ENCODE data around the gene SLC5A7. TPM values are rescaled to one million over a fixed set of nuclear protein-coding genes. Genes with fewer than 3 reads are reported as not detected.
A peak's percentile ranks its signal among the peaks of the same experiment; 100 is the strongest.

Gene SLC5A7
- not detected for polyA plus RNA-seq (2013, experiment 1 of 4)
- polyA plus RNA-seq (2013, experiment 2 of 4): 0.05 TPM
- polyA plus RNA-seq (2013, experiment 3 of 4): 0.32 TPM
- polyA plus RNA-seq (2013, experiment 4 of 4): 0.36 TPM

- Histone ChIP-seq H3K36me3 (ENCODE audit: control insufficient read depth, insufficient read depth, low read length) (no peaks in the 10 kb centered on the region), H3K27me3 (ENCODE audit: control insufficient read depth, insufficient read depth, low read length, poor library complexity, severe bottlenecking) (peaks cover 26% of the 10 kb centered on the region), H3K4me1 (ENCODE audit: control insufficient read depth, insufficient read depth, low read length) (no peaks in the 10 kb centered on the region), H3K27ac (ENCODE audit: insufficient read depth, low read depth, low read length, poor library complexity, severe bottlenecking) (no peak within 1 kb of the TSS), H3K9me3 (ENCODE audit: control insufficient read depth, low read length) (no peaks in the 10 kb centered on the region), H3K4me3 (ENCODE audit: insufficient read depth, low read depth, low read length) (peak within 1 kb of the TSS; percentile 50)
- 1 to 2% methylated on average over 73 of the region's 75 CpGs for WGBS, 2 experiments
These were observed at the start of gene SLC5A7 for GRCh38 chr2:107986278-107987217. Gene SLC5A7 (plus strand): TSS chr2:107986524. CDS start chr2:107988156, 1,632 bp downstream.

- Histone ChIP-seq H3K4me3 (ENCODE audit: insufficient read depth, low read depth, low read length) (no peak overlapping the region), H3K27me3 (ENCODE audit: control insufficient read depth, insufficient read depth, low read length, poor library complexity, severe bottlenecking) (no peaks in the 10 kb centered on the region), H3K4me1 (ENCODE audit: control insufficient read depth, insufficient read depth, low read length) (no peaks in the 10 kb centered on the region), H3K27ac (ENCODE audit: insufficient read depth, low read depth, low read length, poor library complexity, severe bottlenecking) (no peak overlapping the region), H3K36me3 (ENCODE audit: control insufficient read depth, insufficient read depth, low read length) (no peaks in the 10 kb centered on the region), H3K9me3 (ENCODE audit: control insufficient read depth, low read length) (no peaks in the 10 kb centered on the region)
- 85 to 88% methylated on average over 4 of the region's 4 CpGs for WGBS, 2 experiments
These were observed 24.9 kb upstream of the SLC5A7 start for GRCh38 chr2:107961395-107961794.

- no peaks in the 10 kb centered on the region for H3K27me3 ChIP-seq (ENCODE audit: control insufficient read depth, insufficient read depth, low read length, poor library complexity, severe bottlenecking)
- no peak overlapping the region for H3K27ac ChIP-seq (ENCODE audit: insufficient read depth, low read depth, low read length, poor library complexity, severe bottlenecking)
- H3K36me3 ChIP-seq (ENCODE audit: control insufficient read depth, insufficient read depth, low read length): no peaks in the 10 kb centered on the region
- 83 to 100% methylated on average over 1 of the region's 1 CpG for WGBS, 2 experiments
- no peak overlapping the region for H3K4me3 ChIP-seq (ENCODE audit: insufficient read depth, low read depth, low read length)
- H3K9me3 ChIP-seq (ENCODE audit: control insufficient read depth, low read length): no peaks in the 10 kb centered on the region
- H3K4me1 ChIP-seq (ENCODE audit: control insufficient read depth, insufficient read depth, low read length): no peaks in the 10 kb centered on the region
These were observed 22.1 kb upstream of the SLC5A7 start for GRCh38 chr2:107964185-107964584.

DNA sequence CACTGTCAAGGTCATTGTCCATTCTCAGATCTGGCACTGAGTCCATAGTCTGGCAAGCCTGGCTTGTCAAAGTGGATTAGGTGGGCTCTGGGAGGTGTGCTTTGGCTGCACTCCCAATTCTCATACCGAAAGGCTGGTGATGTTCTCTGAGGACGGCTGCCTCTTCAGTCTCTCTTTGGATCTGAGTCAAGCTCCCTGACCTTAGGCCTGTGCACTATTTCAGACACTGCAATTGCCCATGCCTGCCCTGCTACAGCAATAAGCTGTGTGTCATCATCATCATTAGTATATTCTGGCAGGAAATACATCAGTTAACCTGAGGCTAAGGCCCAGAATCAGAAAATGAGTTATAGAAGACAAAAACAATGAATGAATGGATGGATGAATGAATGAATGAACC lies 1.6 kb upstream of the SLC5A7 start:
- Histone ChIP-seq H3K27ac (ENCODE audit: insufficient read depth, low read depth, low read length, poor library complexity, severe bottlenecking) (no peak overlapping the region), H3K9me3 (ENCODE audit: control insufficient read depth, low read length) (no peaks in the 10 kb centered on the region), H3K4me1 (ENCODE audit: control insufficient read depth, insufficient read depth, low read length) (no peaks in the 10 kb centered on the region), H3K4me3 (ENCODE audit: insufficient read depth, low read depth, low read length) (no peak overlapping the region), H3K27me3 (ENCODE audit: control insufficient read depth, insufficient read depth, low read length, poor library complexity, severe bottlenecking) (peaks cover 26% of the 10 kb centered on the region), H3K36me3 (ENCODE audit: control insufficient read depth, insufficient read depth, low read length) (no peaks in the 10 kb centered on the region)
- 92 to 94% methylated on average over 2 of the region's 2 CpGs for WGBS, 2 experiments

GRCh38 chr2:107988108-107988507 lies 1.8 kb downstream of the SLC5A7 start:
- Histone ChIP-seq H3K4me3 (ENCODE audit: insufficient read depth, low read depth, low read length) (no peak overlapping the region), H3K9me3 (ENCODE audit: control insufficient read depth, low read length) (no peaks in the 10 kb centered on the region), H3K36me3 (ENCODE audit: control insufficient read depth, insufficient read depth, low read length) (no peaks in the 10 kb centered on the region), H3K4me1 (ENCODE audit: control insufficient read depth, insufficient read depth, low read length) (no peaks in the 10 kb centered on the region), H3K27ac (ENCODE audit: insufficient read depth, low read depth, low read length, poor library complexity, severe bottlenecking) (no peak overlapping the region), H3K27me3 (ENCODE audit: control insufficient read depth, insufficient read depth, low read length, poor library complexity, severe bottlenecking) (peaks cover 26% of the 10 kb centered on the region)
- 94 to 97% methylated on average over 9 of the region's 10 CpGs for WGBS, 2 experiments

GRCh38 chr2:107989445-107989844 lies 3.1 kb downstream of the SLC5A7 start:
- H3K27ac ChIP-seq (ENCODE audit: insufficient read depth, low read depth, low read length, poor library complexity, severe bottlenecking): no peak overlapping the region
- H3K9me3 ChIP-seq (ENCODE audit: control insufficient read depth, low read length): no peaks in the 10 kb centered on the region
- H3K36me3 ChIP-seq (ENCODE audit: control insufficient read depth, insufficient read depth, low read length): no peaks in the 10 kb centered on the region
- H3K27me3 ChIP-seq (ENCODE audit: control insufficient read depth, insufficient read depth, low read length, poor library complexity, severe bottlenecking): peaks cover 26% of the 10 kb centered on the region
- H3K4me1 ChIP-seq (ENCODE audit: control insufficient read depth, insufficient read depth, low read length): no peaks in the 10 kb centered on the region
- 89 to 92% methylated on average over 6 of the region's 6 CpGs for WGBS, 2 experiments
- no peak overlapping the region for H3K4me3 ChIP-seq (ENCODE audit: insufficient read depth, low read depth, low read length)

- Histone ChIP-seq H3K9me3 (ENCODE audit: control insufficient read depth, low read length) (no peaks in the 10 kb centered on the region), H3K4me3 (ENCODE audit: insufficient read depth, low read depth, low read length) (no peak overlapping the region), H3K27ac (ENCODE audit: insufficient read depth, low read depth, low read length, poor library complexity, severe bottlenecking) (no peak overlapping the region), H3K36me3 (ENCODE audit: control insufficient read depth, insufficient read depth, low read length) (no peaks in the 10 kb centered on the region), H3K27me3 (ENCODE audit: control insufficient read depth, insufficient read depth, low read length, poor library complexity, severe bottlenecking) (peaks cover 25% of the 10 kb centered on the region), H3K4me1 (ENCODE audit: control insufficient read depth, insufficient read depth, low read length) (no peaks in the 10 kb centered on the region)
These were observed 4.4 kb downstream of the SLC5A7 start for GRCh38 chr2:107990718-107991117.

DNA sequence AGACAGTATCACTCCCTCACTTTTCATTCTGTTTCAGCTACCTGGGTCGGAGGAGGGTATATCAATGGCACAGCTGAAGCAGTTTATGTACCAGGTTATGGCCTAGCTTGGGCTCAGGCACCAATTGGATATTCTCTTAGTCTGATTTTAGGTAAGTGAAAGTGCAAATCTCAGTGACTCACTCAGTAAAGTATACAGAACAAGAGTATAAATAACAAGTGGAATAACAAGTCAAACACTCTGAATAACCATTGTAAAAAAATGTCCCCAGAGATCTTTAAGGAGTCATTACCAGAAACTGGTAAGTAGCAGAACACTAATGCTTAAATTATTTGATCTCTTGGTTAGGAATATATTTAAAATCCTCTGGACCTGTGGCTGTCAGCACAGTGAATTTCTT lies 5.7 kb downstream of the SLC5A7 start:
- H3K4me1 ChIP-seq (ENCODE audit: control insufficient read depth, insufficient read depth, low read length): no peaks in the 10 kb centered on the region
- no peak overlapping the region for H3K27ac ChIP-seq (ENCODE audit: insufficient read depth, low read depth, low read length, poor library complexity, severe bottlenecking)
- no peaks in the 10 kb centered on the region for H3K36me3 ChIP-seq (ENCODE audit: control insufficient read depth, insufficient read depth, low read length)
- H3K9me3 ChIP-seq (ENCODE audit: control insufficient read depth, low read length): no peaks in the 10 kb centered on the region
- H3K27me3 ChIP-seq (ENCODE audit: control insufficient read depth, insufficient read depth, low read length, poor library complexity, severe bottlenecking): peaks cover 11% of the 10 kb centered on the region
- H3K4me3 ChIP-seq (ENCODE audit: insufficient read depth, low read depth, low read length): no peak overlapping the region
- WGBS, 2 experiments: 80 to 92% methylated on average over 1 of the region's 1 CpG

DNA sequence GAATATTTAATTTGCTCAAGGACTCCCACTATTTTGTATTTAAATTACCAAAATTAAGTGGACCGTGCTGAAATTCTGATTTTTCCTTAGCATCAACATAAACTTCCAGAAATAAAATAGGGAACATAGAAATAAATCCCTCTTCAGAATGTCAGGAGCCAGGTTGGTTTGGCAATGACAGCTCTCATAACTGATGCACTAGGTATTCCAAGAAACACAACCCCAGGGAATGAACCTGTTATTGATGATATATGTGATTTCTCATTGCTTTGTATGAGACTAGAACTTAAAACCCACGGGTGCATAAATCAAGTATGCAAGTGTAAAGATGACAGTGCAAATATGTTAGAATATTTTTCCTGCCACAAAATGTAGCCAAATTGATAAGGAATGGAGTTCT lies 12.8 kb downstream of the SLC5A7 start:
- H3K27me3 ChIP-seq (ENCODE audit: control insufficient read depth, insufficient read depth, low read length, poor library complexity, severe bottlenecking): no peaks in the 10 kb centered on the region
- no peaks in the 10 kb centered on the region for H3K4me1 ChIP-seq (ENCODE audit: control insufficient read depth, insufficient read depth, low read length)
- no peak overlapping the region for H3K4me3 ChIP-seq (ENCODE audit: insufficient read depth, low read depth, low read length)
- no peak overlapping the region for H3K27ac ChIP-seq (ENCODE audit: insufficient read depth, low read depth, low read length, poor library complexity, severe bottlenecking)
- WGBS, 2 experiments: 93 to 96% methylated on average over 2 of the region's 2 CpGs
- no peaks in the 10 kb centered on the region for H3K36me3 ChIP-seq (ENCODE audit: control insufficient read depth, insufficient read depth, low read length)
- H3K9me3 ChIP-seq (ENCODE audit: control insufficient read depth, low read length): no peaks in the 10 kb centered on the region

- 90 to 92% methylated on average over 2 of the region's 2 CpGs for WGBS, 2 experiments
- no peak overlapping the region for H3K27ac ChIP-seq (ENCODE audit: insufficient read depth, low read depth, low read length, poor library complexity, severe bottlenecking)
- H3K27me3 ChIP-seq (ENCODE audit: control insufficient read depth, insufficient read depth, low read length, poor library complexity, severe bottlenecking): no peaks in the 10 kb centered on the region
- no peaks in the 10 kb centered on the region for H3K4me1 ChIP-seq (ENCODE audit: control insufficient read depth, insufficient read depth, low read length)
- no peaks in the 10 kb centered on the region for H3K36me3 ChIP-seq (ENCODE audit: control insufficient read depth, insufficient read depth, low read length)
- H3K9me3 ChIP-seq (ENCODE audit: control insufficient read depth, low read length): no peaks in the 10 kb centered on the region
- no peak overlapping the region for H3K4me3 ChIP-seq (ENCODE audit: insufficient read depth, low read depth, low read length)
These were observed 24.7 kb downstream of the SLC5A7 start for GRCh38 chr2:108010912-108011591.
